Lower lobe of right lung (tissue), 2 donors: Measurements from ENCODE around the gene TRIM40. TPM values are rescaled to one million over a fixed set of nuclear protein-coding genes. Genes with fewer than 3 reads are reported as not detected.

Experiments
- ATAC-seq, 2 donors: fragments of 200-7000 bp; cut with Tn5 transposase; one replicate each; pipeline ENCODE4 v1.9.1; 2020 to 2022; ENCODE audit warnings: mild to moderate bottlenecking in 2 of 2, moderate library complexity in 2 of 2
- DNase-seq: peaks from one replicate; pipeline ENCODE4 v3.0.0-alpha.2; 2020
- H3K27ac ChIP-seq: fragments of 200-600 bp; one replicate; pipeline ENCODE4 v1.8.0; 2022
- H3K27me3 ChIP-seq: fragments of 200-600 bp; one replicate; pipeline ENCODE4 v1.8.0; 2022; ENCODE audit warnings: low read depth
- H3K36me3 ChIP-seq: fragments of 200-600 bp; one replicate; pipeline ENCODE4 v1.8.0; 2022; ENCODE audit warnings: mild to moderate bottlenecking
- H3K4me1 ChIP-seq: fragments of 200-600 bp; one replicate; pipeline ENCODE4 v1.8.0; 2022
- H3K4me3 ChIP-seq: fragments of 200-600 bp; one replicate; pipeline ENCODE4 v1.8.0; 2022; ENCODE audit warnings: mild to moderate bottlenecking
- H3K9me3 ChIP-seq: fragments of 200-600 bp; one replicate; pipeline ENCODE4 v1.8.0; 2022
- CTCF ChIP-seq: fragments of 200-600 bp; IDR thresholded peaks from one replicate; pipeline ENCODE4 v1.8.0; 2022; ENCODE audit warnings: antibody characterized with exemption, mild to moderate bottlenecking
- intact Hi-C: fragments of 100-400 bp; cut with DNase I; formaldehyde crosslinking; loops from one replicate; pipeline ENCODE4 v1.11.0; 2022
- total RNA-seq: library from RNA; stranded (reverse); fragmentation: NEBNext Ultra II Directional; extraction: Animal tissue kit (Norgen Biotek cat#: 25700); gene quantifications from one replicate; pipeline ENCODE4 v1.2.1, GENCODE V29; 2021
- donor health status: DM: no; HTN: yes; CAD: no; lungs with severe emphysema.

Gene TRIM40
- total RNA-seq, 1 donor from 2014 or later: not detected

DNA sequence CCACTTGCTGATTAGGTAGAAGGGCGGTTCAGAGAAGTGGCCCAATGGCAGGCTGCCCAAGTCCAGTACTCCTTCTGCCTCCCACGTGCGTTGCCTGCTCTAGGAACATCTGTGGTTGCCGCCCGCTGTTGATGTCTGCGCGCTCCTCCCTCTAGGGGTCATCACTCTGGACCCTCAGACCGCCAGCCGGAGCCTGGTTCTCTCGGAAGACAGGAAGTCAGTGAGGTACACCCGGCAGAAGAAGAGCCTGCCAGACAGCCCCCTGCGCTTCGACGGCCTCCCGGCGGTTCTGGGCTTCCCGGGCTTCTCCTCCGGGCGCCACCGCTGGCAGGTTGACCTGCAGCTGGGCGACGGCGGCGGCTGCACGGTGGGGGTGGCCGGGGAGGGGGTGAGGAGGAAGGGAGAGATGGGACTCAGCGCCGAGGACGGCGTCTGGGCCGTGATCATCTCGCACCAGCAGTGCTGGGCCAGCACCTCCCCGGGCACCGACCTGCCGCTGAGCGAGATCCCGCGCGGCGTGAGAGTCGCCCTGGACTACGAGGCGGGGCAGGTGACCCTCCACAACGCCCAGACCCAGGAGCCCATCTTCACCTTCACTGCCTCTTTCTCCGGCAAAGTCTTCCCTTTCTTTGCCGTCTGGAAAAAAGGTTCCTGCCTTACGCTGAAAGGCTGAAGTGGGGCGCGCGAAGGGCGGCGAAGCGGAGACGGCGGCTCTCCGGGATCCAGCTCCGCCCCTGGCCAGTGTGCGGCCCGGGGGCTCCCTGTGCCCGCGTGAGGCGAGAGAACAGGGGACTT is 35.9 kb downstream of the TRIM40 start:
- Histone ChIP-seq H3K27ac (no peak overlapping the region), H3K27me3 (peaks cover 25% of the 10 kb centered on the region)

DNA sequence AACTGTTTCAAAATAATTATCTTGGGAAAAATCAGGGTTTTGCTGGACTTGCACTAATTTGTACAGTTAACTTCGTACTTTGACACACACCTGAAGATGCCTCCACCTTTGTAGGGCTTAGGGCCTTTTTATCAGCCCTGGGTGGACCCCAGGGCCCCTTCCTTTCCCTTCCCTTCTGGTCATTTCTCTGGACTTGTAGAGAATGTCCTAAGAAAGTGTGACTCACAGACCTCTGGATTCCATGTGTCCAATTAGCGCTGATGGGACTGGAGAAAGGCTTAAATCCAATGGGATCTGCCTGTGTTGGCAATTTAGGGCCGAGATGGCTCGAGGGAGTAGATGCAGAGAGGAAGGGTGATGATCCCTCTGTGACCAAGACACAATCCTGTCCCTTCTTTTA is 36.7 kb downstream of the TRIM40 start:
- TF ChIP-seq CTCF: no peak
- DNase-seq (no peak), ATAC-seq (no peak)
- H3K27ac ChIP-seq: no peak overlapping the region
- intact Hi-C loops: no loop called here
- peaks cover 8% of the 10 kb centered on the region for H3K4me1 ChIP-seq
- peaks cover 25% of the 10 kb centered on the region for H3K27me3 ChIP-seq
- H3K4me3 ChIP-seq: no peak overlapping the region
- H3K36me3 ChIP-seq: no peaks in the 10 kb centered on the region
- no peaks in the 10 kb centered on the region for H3K9me3 ChIP-seq

More for the DNA sequence above, 35.9 kb downstream of the TRIM40 start:
- DNase-seq (peak; percentile 65), ATAC-seq (peak; percentile 58 to 73)
- peaks cover 8% of the 10 kb centered on the region for H3K4me1 ChIP-seq
- intact Hi-C loops: no loop called here
- no peaks in the 10 kb centered on the region for H3K36me3 ChIP-seq
- no peaks in the 10 kb centered on the region for H3K9me3 ChIP-seq
- TF ChIP-seq CTCF: no peak
- no peak overlapping the region for H3K4me3 ChIP-seq

DNA sequence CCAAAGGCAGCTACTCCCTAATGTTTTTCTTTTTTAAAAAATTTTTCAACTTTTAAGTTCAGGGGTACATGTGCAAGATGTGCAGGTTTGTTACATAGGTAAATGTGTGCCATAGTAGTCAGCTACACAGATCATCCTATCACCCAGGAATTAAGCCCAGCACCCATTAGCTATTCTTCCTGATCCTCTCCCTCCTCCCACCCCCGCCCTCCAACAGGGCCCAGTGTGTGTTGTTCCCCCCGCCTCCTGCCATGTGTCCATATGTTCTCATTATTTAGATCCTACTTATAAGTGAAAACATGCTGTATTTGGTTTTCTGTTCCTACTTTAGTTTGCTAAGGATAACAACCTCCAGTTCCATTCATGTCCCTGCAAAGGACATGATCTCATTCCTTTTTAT is 39.8 kb downstream of the TRIM40 start:
- H3K27me3 ChIP-seq: peaks cover 18% of the 10 kb centered on the region

DNA sequence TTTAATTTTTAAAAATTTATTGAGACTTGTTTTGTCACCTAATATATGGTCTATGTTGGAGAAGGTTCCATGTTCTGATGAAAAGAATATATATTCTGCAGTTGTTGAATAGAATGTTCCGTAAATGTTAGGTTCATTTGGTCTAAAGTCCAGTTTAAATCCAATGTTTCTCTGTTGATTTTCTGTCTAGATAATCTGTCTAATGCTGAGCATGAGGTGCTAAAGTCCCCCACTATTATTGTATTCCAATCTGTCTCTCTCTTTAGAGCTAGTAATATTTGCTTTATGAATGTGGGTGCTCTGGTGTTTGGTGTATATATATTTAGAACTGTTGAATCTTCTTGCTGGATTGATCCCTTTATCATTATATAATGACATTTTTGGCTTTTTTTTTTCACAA is 42.9 kb downstream of the TRIM40 start:
- ATAC-seq (no peak), DNase-seq (no peak)
- H3K9me3 ChIP-seq: no peaks in the 10 kb centered on the region
- no peaks in the 10 kb centered on the region for H3K27me3 ChIP-seq
- H3K4me1 ChIP-seq: no peaks in the 10 kb centered on the region
- H3K27ac ChIP-seq: no peak overlapping the region
- intact Hi-C loops: no loop called here
- H3K36me3 ChIP-seq: no peaks in the 10 kb centered on the region
- no peak for TF ChIP-seq CTCF
- no peak overlapping the region for H3K4me3 ChIP-seq

More for the DNA sequence above, 39.8 kb downstream of the TRIM40 start:
- no peak overlapping the region for H3K4me3 ChIP-seq
- ATAC-seq: no peak
- intact Hi-C loops: no loop called here
- TF ChIP-seq CTCF: no peak
- H3K36me3 ChIP-seq: no peaks in the 10 kb centered on the region
- peaks cover 8% of the 10 kb centered on the region for H3K4me1 ChIP-seq
- DNase-seq: no peak
- no peaks in the 10 kb centered on the region for H3K9me3 ChIP-seq
- no peak overlapping the region for H3K27ac ChIP-seq

GRCh38 chr6:30180145-30180544 is 44.2 kb downstream of the TRIM40 start:
- no peak for TF ChIP-seq CTCF
- H3K4me3 ChIP-seq: no peak overlapping the region
- no peak for ATAC-seq
- H3K27me3 ChIP-seq: no peaks in the 10 kb centered on the region
- H3K36me3 ChIP-seq: peaks cover 8% of the 10 kb centered on the region
- H3K9me3 ChIP-seq: no peaks in the 10 kb centered on the region
- no peak for DNase-seq
- intact Hi-C loops: no loop called here
- H3K4me1 ChIP-seq: no peaks in the 10 kb centered on the region
- no peak overlapping the region for H3K27ac ChIP-seq
